ENCODE data around the gene NOTCH2.
"Not testable (repeated sequence)": the region's sequence is repeated elsewhere in the genome, so short reads cannot be mapped to it uniquely, and the experiment has no call there.

- not testable (repeated sequence) for TF ChIP-seq EZH2 (IDR thresholded peaks at IDR 0.05; ENCODE audit: low read depth); CTCF (conservative IDR thresholded peaks at IDR 0.05)
Observed at GRCh38 chr1:120100590-120100989, 31.1 kb upstream of the NOTCH2 start.

Measured in PC-9 (cell line).